ENCODE results near the gene PARP6. TPM values are rescaled to one million over a fixed set of nuclear protein-coding genes. Genes with fewer than 3 reads are reported as not detected.

The PARP6 gene
- total and polyA plus RNA-seq, 2 of the 8 experiments (the other 6 are each of a cell fraction or from before 2014, with no cell fraction given): 39.8 to 45.3 TPM

DNA sequence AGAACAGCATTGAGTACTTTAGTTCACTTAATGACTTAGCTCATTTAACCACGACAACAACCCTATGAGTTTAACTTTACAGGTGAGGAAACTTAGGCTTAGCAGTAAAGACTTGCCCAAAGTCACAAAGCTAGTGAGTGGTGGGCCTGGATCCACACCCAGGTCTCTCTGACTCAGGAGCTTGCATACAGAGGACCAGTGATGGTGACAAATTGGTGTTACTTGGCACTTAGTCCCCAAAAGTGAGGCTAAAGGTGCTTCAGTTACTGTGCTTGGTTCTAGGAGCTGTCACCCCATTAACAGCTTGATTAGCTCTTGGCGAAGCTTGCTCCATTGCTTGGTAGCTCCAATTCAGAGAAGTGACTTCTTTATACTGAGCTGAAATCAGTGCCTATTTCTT, 41.5 kb upstream of the PARP6 start:
- Histone ChIP-seq H2BK15ac (ENCODE audit: low read length) (no peak overlapping the region), H3K14ac (ENCODE audit: insufficient read length) (no peak overlapping the region), H3K9ac (replicated peaks in 1 of 4; ENCODE audit: extremely low read depth in 1 of 4, low read depth in 3 of 4, low read length in 3 of 4) (no peak overlapping the region), H4K91ac (replicated peaks; ENCODE audit: insufficient read length, low read length) (no peak overlapping the region), H3K36me3 (ENCODE audit: control insufficient read depth in 2 of 4, insufficient read depth in 4 of 4, low read length in 3 of 4) (no peaks in the 10 kb centered on the region), H3K79me1 (ENCODE audit: low read depth, low read length) (no peaks in the 10 kb centered on the region), H2BK20ac (ENCODE audit: low read length) (no peak overlapping the region), H3K18ac (ENCODE audit: extremely low read depth, low read length) (no peak overlapping the region), H4K20me1 (replicated peaks in 1 of 2; ENCODE audit: control insufficient read depth in 1 of 2, insufficient read depth in 2 of 2, low read length in 2 of 2) (peaks cover 0 to 1% of the 10 kb centered on the region in 2 experiments), H3K4me2 (ENCODE audit: insufficient read depth in 1 of 2, low read depth in 2 of 2, low read length in 2 of 2) (no peak overlapping the region), H3K23ac (ENCODE audit: insufficient read length) (no peak overlapping the region), H3K23me2 (ENCODE audit: low read depth, low read length) (no peaks in the 10 kb centered on the region), H2BK120ac (replicated peaks; ENCODE audit: low read depth, low read length) (no peak overlapping the region), H3K79me2 (ENCODE audit: control insufficient read depth in 1 of 2, insufficient read depth in 2 of 2, low read length in 2 of 2) (no peaks in the 10 kb centered on the region), H3K4me1 (replicated peaks in 1 of 4; ENCODE audit: control insufficient read depth in 3 of 4, insufficient read depth in 4 of 4, low read length in 3 of 4) (no peaks in the 10 kb centered on the region), H2AK5ac (ENCODE audit: low read depth, low read length) (no peak overlapping the region), H2BK5ac (ENCODE audit: low read depth, low read length) (no peak overlapping the region), H3K56ac (replicated peaks; ENCODE audit: insufficient read length, low read depth, low read length) (no peak overlapping the region), H3K9me3 (ENCODE audit: insufficient read depth in 2 of 2, low read depth in 1 of 2, low read length in 1 of 2) (no peaks in the 10 kb centered on the region), H4K8ac (ENCODE audit: extremely low read depth, insufficient read depth, low read length) (no peak overlapping the region), H3K4me3 (ENCODE audit: extremely low read depth in 1 of 4, insufficient read depth in 2 of 4, low read depth in 3 of 4, low read length in 4 of 4) (no peak overlapping the region), H4K5ac (ENCODE audit: insufficient read length, low read depth, low read length) (no peak overlapping the region), H2AFZ (ENCODE audit: low read length) (no peak overlapping the region), H2BK12ac (ENCODE audit: low read depth, low read length) (no peak overlapping the region), H3K27ac (ENCODE audit: low read depth, low read length) (no peak overlapping the region), H3K27me3 (replicated peaks in 1 of 4; ENCODE audit: control insufficient read depth in 3 of 4, extremely low read depth in 1 of 4, insufficient read depth in 3 of 4, low read length in 3 of 4) (peaks cover 5 to 20% (median 14%) of the 10 kb centered on the region in 4 experiments), H3K4ac (replicated peaks; ENCODE audit: insufficient read length, low read depth, low read length) (no peak overlapping the region)
- no peak for FAIRE-seq
- ChIA-PET POLR2A (ENCODE audit: partially characterized antibody) (no interaction called here), CTCF (ENCODE audit: partially characterized antibody) (interaction anchor here (0.6 to 4.6 kb wide), 16 partner anchors 9 to 959 kb away, joined by 3 to 30 read pairs (median 4); no protein-coding TSS in a partner anchor)
- DNase-seq (ENCODE audit: low read depth in 1 of 2, low spot score in 2 of 2): peak in 1 of 2 experiments; percentile 2
- WGBS, 2 experiments (ENCODE audit: extremely low coverage in 1 of 2, insufficient coverage in 1 of 2, insufficient read length in 1 of 2, insufficient replicate concordance in 2 of 2, low coverage in 1 of 2, low lambda C conversion rate in 2 of 2, missing lambda C conversion rate in 1 of 2): 91% methylated on average over 2 of the region's 2 CpGs; no CpG with 5 or more reads in 1 of the 2 experiments
- no peak for TF ChIP-seq RFX5 (IDR thresholded peaks at IDR 0.05; ENCODE audit: borderline replicate concordance, low read depth, low read length)
- TF ChIP-seq SIX5 (IDR thresholded peaks at IDR 0.05; ENCODE audit: low read depth, low read length): no peak
- TF ChIP-seq SIN3A (conservative IDR thresholded peaks at IDR 0.05 in 1 of 2, IDR thresholded peaks at IDR 0.05 in 1 of 2; ENCODE audit: low read depth in 1 of 2, low read length in 2 of 2): no peak
- no peak for TF ChIP-seq POU5F1 (IDR thresholded peaks at IDR 0.05; ENCODE audit: low read depth, low read length)
- TF ChIP-seq KDM4A (IDR thresholded peaks at IDR 0.05; ENCODE audit: low read depth, low read length, severe bottlenecking): no peak
- TF ChIP-seq EP300 (IDR thresholded peaks at IDR 0.05; ENCODE audit: borderline replicate concordance in 1 of 2, low read depth in 2 of 2, low read length in 2 of 2): no peak
- no peak for TF ChIP-seq GTF2F1 (IDR thresholded peaks at IDR 0.05; ENCODE audit: borderline replicate concordance, low read depth, low read length)
- no peak for TF ChIP-seq RXRA (IDR thresholded peaks at IDR 0.05; ENCODE audit: insufficient read depth, low read depth, low read length)
- TF ChIP-seq ASH2L (IDR thresholded peaks at IDR 0.05; ENCODE audit: low read length): no peak
- no peak for TF ChIP-seq CBX8 (IDR thresholded peaks at IDR 0.05; ENCODE audit: borderline replicate concordance, low read depth, low read length)
- TF ChIP-seq HDAC2 (IDR thresholded peaks at IDR 0.05; ENCODE audit: borderline replicate concordance in 1 of 2, low read depth in 2 of 2, low read length in 2 of 2): no peak
- TF ChIP-seq BACH1 (IDR thresholded peaks at IDR 0.05; ENCODE audit: low read length): no peak
- TF ChIP-seq, protein P1, sequence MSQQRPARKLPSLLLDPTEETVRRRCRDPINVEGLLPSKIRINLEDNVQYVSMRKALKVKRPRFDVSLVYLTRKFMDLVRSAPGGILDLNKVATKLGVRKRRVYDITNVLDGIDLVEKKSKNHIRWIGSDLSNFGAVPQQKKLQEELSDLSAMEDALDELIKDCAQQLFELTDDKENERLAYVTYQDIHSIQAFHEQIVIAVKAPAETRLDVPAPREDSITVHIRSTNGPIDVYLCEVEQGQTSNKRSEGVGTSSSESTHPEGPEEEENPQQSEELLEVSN (IDR thresholded peaks at IDR 0.05): no peak

Measured in H1 (cell line).